Measurements from ENCODE around the gene ASB11.

GRCh38 chrX:15242899-15243555, 72.4 kb downstream of the ASB11 start:
- TF ChIP-seq EZH2 (IDR thresholded peaks at IDR 0.05; ENCODE audit: low read length, unreplicated experiment) (no peak), EZH2phosphoT487 (IDR thresholded peaks at IDR 0.05; ENCODE audit: borderline replicate concordance, low read length) (no peak)
